Esophagus squamous epithelium (tissue), 5 donors: ENCODE results near the gene DPH2. TPM values are rescaled to one million over a fixed set of nuclear protein-coding genes. Genes with fewer than 3 reads are reported as not detected.

Source experiments
- DNase-seq: peaks from one replicate; lab custom pipeline; 2025; lab: John Stamatoyannopoulos, UW
- H3K27ac ChIP-seq, 4 donors: fragments of 200-600 bp; sonication (generic); one replicate each; pipeline ENCODE4 v1.5.1; 2016 to 2019; ENCODE audit warnings: mild to moderate bottlenecking in 1 of 4
- H3K27me3 ChIP-seq, 4 donors: fragments of 200-600 bp; sonication (generic); 1 replicate in 3 of 4; 2 replicates in 1 of 4; pipeline versions ENCODE4 v1.5.1 to v1.6.0; 2017 to 2021; ENCODE audit warnings: antibody characterized with exemption in 1 of 4
- H3K36me3 ChIP-seq, 3 donors: fragments of 200-600 bp; sonication (generic); one replicate each; pipeline ENCODE4 v1.5.1; 2016 to 2019
- H3K4me1 ChIP-seq, 3 donors: fragments of 200-600 bp; sonication (generic); one replicate each; pipeline ENCODE4 v1.5.1; 2017 to 2019
- H3K4me3 ChIP-seq, 4 donors: fragments of 200-600 bp; sonication (generic); 1 replicate in 3 of 4; 2 replicates in 1 of 4; pipeline ENCODE4 v1.5.1; 2016 to 2019; ENCODE audit warnings: mild to moderate bottlenecking in 2 of 4, moderate library complexity in 1 of 4
- H3K9me3 ChIP-seq, 3 donors: fragments of 200-600 bp; sonication (generic); one replicate each; pipeline ENCODE4 v1.5.1; 2016 to 2019
- CTCF ChIP-seq, 6 experiments: fragments of 450-650 bp in 4 of 6; fragments of 200-600 bp in 2 of 6; sonication (generic) in 2 of 6; IDR thresholded peaks; one replicate each; pipeline ENCODE4 v1.5.1; 2016 to 2019; ENCODE audit warnings: antibody characterized with exemption in 6 of 6, mild to moderate bottlenecking in 4 of 6, moderate library complexity in 4 of 6
- POLR2A ChIP-seq, 4 donors: fragments of 450-650 bp; IDR thresholded peaks; one replicate each; pipeline ENCODE4 v1.6.1; 2017; ENCODE audit warnings: antibody characterized with exemption in 4 of 4, mild to moderate bottlenecking in 4 of 4, moderate library complexity in 3 of 4
- WGBS, 2 donors: methylation state at CpG; one replicate each; pipeline ENCODE4 v1.1.5; 2018; 5-methylcytosine and 5-hydroxymethylcytosine counted together
- intact Hi-C: fragments of 100-400 bp; cut with DNase I; formaldehyde crosslinking; loops from one replicate; pipeline ENCODE4 v1.15.0; 2022
- total RNA-seq, 4 donors: library from RNA; depleted of rRNA; stranded (reverse); fragments of >200 nt; gene quantifications; one replicate each; pipeline ENCODE4 v1.1.0, GENCODE V29; 2016
- donor health status: DM: yes; HTN: yes; CAD: no.

The DPH2 gene
- 10 to 100 TPM; 14.0 to 34.6 (median 27.7) TPM for total RNA-seq

GRCh38 chr1:43969746-43970466 is at the start of gene DPH2:
DPH2 (plus strand) TSS chr1:43970010; CDS start chr1:43970176, 166 bp downstream.
- Histone ChIP-seq H3K4me3 (peak within 1 kb of the TSS; percentile 66 to 84 (median 78)), H3K4me1 (peaks cover 15 to 37% (median 20%) of the 10 kb centered on the region in 3 donors)

GRCh38 chr1:43921022-43921421 is 48.8 kb upstream of the DPH2 start:
- intact Hi-C loops, result no loop called here

More at GRCh38 chr1:43969746-43970466, at the start of gene DPH2:
- no peaks in the 10 kb centered on the region for H3K9me3 ChIP-seq
- H3K27ac ChIP-seq, result peak within 1 kb of the TSS; percentile 14 to 63 (median 45)
- no peaks in the 10 kb centered on the region for H3K27me3 ChIP-seq
- WGBS, 2 donors, result 2% methylated on average over 14 to 26 of the region's 47 CpGs
- peak; percentile 91 for DNase-seq
- TF ChIP-seq POLR2A (IDR thresholded peaks at IDR 0.05) (no peak), CTCF (IDR thresholded peaks at IDR 0.05) (peak in 3 of 6 experiments; percentile 17 to 32 (median 27))
- H3K36me3 ChIP-seq, result peaks cover 5 to 50% (median 8%) of the 10 kb centered on the region in 3 donors
- intact Hi-C loops, result no loop called here

GRCh38 chr1:43924516-43924915 is 45.3 kb upstream of the DPH2 start:
- no peak for DNase-seq
- intact Hi-C loops, result no loop called here
- Histone ChIP-seq H3K9me3 (no peaks in the 10 kb centered on the region), H3K4me1 (peaks cover 0 to 3% (median 0%) of the 10 kb centered on the region in 3 donors), H3K27ac (no peak overlapping the region), H3K4me3 (no peak overlapping the region), H3K36me3 (peaks cover 0 to 10% (median 0%) of the 10 kb centered on the region in 3 donors), H3K27me3 (no peaks in the 10 kb centered on the region)
- WGBS, 2 donors, result 64 to 69% methylated on average over 4 of the region's 4 CpGs
- TF ChIP-seq CTCF (IDR thresholded peaks at IDR 0.05) (no peak), POLR2A (IDR thresholded peaks at IDR 0.05) (no peak)

More at GRCh38 chr1:43921022-43921421, 48.8 kb upstream of the DPH2 start:
- no peaks in the 10 kb centered on the region for H3K4me1 ChIP-seq
- no peak overlapping the region for H3K4me3 ChIP-seq
- H3K27ac ChIP-seq, result no peak overlapping the region
- no peak for DNase-seq
- 95% methylated on average over 5 to 6 of the region's 6 CpGs for WGBS, 2 donors
- H3K36me3 ChIP-seq, result peaks cover 0 to 9% (median 0%) of the 10 kb centered on the region in 3 donors
- TF ChIP-seq POLR2A (IDR thresholded peaks at IDR 0.05) (no peak), CTCF (IDR thresholded peaks at IDR 0.05) (no peak)
- H3K27me3 ChIP-seq, result no peaks in the 10 kb centered on the region
- H3K9me3 ChIP-seq, result no peaks in the 10 kb centered on the region

GRCh38 chr1:43925846-43926245 is 44.0 kb upstream of the DPH2 start:
- intact Hi-C loops, result no loop called here
- Histone ChIP-seq H3K36me3 (peaks cover 0 to 10% (median 0%) of the 10 kb centered on the region in 3 donors), H3K4me3 (no peak overlapping the region), H3K9me3 (no peaks in the 10 kb centered on the region), H3K27me3 (no peaks in the 10 kb centered on the region), H3K4me1 (peaks cover 0 to 16% (median 11%) of the 10 kb centered on the region in 3 donors), H3K27ac (no peak overlapping the region)
- TF ChIP-seq CTCF (IDR thresholded peaks at IDR 0.05) (no peak), POLR2A (IDR thresholded peaks at IDR 0.05) (no peak)
- no peak for DNase-seq
- 92 to 94% methylated on average over 9 of the region's 9 CpGs for WGBS, 2 donors
